T1000 (cell line): ENCODE results near the gene PSG1.
"Not testable (repeated sequence)": the region's sequence is repeated elsewhere in the genome, so short reads cannot be mapped to it uniquely, and the experiment has no call there.

Experiments used
- DNase-seq: peaks from one replicate; lab custom pipeline; 2025; ENCODE audit warnings: mixed read lengths; lab: John Stamatoyannopoulos, UW

Gene PSG1

DNA sequence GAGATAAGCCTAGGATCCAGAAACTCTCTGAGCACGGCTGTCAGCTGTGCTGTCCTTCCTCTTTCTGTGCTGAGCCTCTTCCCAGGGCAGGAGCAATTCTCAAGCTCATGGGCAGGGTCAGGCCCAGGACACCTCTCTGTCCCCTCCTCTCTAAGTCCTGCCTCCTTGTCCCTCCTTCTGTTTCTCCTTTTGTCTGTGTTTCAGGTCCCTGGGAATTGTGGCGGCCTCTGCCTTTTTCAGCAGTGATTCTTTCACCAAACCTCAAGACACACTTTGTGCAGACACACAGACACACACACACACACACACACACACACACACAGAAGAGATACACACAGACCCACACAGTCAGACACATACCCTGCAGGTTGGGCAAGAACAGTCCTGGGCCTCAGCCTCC, at the start of gene PSG1:
PSG1 (minus strand) TSS at position 101 of the 400 bp plus-strand sequence. CDS start 132 bp downstream, outside the sequence.
- no peak for DNase-seq

DNA sequence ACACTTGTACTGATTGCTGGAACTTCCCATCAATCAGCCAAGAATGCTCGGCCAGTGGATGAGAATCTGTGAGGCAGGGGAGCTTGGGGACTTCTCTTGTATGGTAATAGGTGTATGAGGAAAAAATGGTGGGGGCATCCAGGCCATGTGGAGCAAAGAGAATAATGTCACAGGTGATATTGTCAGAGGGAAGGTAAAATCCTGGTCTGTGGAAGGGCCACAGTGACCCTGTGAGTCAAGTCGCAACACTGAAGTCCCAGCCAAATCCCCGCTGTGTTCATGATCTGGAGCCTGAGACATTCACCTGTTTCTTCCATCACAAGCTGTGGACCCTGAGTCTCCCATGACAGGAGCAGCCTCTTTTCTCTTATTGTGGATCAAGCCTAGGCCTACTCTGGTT, 49.4 kb upstream of the PSG1 start:
- no peak for DNase-seq

GRCh38 chr19:42926781-42927180, 47.3 kb upstream of the PSG1 start:
- DNase-seq, result no peak

DNA sequence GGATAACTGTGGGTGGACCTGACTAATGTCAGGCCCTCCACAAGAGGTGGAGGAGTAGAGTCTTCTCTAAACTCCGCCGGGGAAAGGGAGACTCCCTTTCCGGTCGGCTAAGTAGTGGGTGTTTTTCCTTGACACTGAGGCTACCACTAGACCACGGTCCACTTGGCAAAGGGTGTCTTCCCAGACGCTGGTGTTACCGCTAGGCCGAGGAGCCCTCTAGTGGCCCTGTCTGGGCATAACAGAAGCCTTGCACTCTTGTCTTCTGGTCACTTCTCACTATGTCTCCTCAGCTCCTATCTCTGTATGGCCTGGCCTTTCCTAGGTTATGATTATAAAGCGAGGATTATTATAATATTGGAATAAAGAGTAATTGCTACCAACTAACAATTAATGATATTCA, 43.6 kb upstream of the PSG1 start:
- peak; percentile 16 for DNase-seq

- DNase-seq, result not testable (repeated sequence)
Observed at GRCh38 chr19:42920971-42921370, 41.5 kb upstream of the PSG1 start.

GRCh38 chr19:42919757-42920079, 40.2 kb upstream of the PSG1 start:
- no peak for DNase-seq

- not testable (repeated sequence) for DNase-seq
Observed at GRCh38 chr19:42919070-42919756, 39.7 kb upstream of the PSG1 start.

- DNase-seq, result not testable (repeated sequence)
Observed at GRCh38 chr19:42918377-42919069, 39.0 kb upstream of the PSG1 start.

GRCh38 chr19:42917634-42918033, 38.1 kb upstream of the PSG1 start, which contains the start of gene PSG6:
Gene PSG6, minus strand, starts transcription at chr19:42917894. Its CDS starts 102 bp downstream, at chr19:42917792.
- DNase-seq, result not testable (repeated sequence)

DNA sequence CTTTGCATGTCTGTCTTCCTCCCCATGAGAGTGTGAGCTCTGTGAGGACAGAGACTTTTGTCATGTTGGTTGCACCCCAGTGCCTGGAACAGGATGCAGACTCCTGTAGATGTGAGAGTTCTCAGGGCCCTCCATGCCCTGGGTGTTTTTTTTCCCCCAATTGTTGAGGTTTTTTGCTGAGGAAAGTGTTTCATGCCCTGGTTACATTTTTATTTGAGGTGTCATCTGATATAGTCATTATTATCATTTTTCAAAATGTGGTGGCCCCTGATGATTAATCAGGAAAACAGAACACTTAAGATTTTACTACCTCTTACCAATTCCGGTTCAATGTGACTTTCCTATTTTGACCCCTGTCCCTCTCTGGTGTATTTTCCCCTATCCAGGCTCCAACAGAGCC, 37.4 kb upstream of the PSG1 start:
- not testable (repeated sequence) for DNase-seq

DNA sequence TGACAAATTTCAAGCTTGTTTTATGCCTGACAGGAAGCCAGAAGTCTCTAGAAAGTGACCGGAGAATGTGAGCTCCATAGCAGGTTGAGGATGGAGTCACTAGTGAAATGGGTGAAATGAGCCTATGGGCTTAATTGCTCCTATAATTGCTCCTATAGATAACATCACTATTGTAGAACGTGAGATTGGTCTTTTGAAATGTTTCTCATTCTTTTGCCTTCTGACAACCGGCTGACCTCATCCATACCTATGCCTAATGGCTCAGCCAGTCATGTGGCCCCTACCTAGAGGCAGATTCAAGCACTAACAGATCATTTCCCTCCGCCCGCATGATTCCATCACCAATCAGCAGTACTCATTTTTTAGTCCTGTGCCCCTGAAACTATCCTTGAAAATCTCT, 34.0 kb upstream of the PSG1 start:
- DNase-seq, result not testable (repeated sequence)

GRCh38 chr19:42912941-42913340, 33.4 kb upstream of the PSG1 start:
- not testable (repeated sequence) for DNase-seq

DNA sequence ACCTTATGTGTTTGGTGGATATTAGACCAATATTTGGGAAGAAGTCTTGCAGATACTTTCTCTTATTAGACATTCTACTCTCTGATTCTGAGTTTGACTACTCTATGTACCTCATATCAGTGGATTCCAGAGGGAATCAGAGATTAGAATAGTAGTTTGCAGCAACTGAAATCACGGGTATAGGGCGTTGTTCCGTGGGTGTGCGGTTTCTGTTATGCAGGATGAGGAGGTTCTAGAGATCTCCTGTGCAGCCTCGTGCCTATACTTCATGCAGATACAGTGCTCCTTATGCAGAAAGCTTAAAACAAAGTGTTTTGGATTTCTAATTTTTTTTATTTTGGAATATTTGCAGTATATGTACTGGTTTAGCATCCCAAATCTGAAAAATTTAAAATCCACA, 32.2 kb upstream of the PSG1 start:
- not testable (repeated sequence) for DNase-seq

DNA sequence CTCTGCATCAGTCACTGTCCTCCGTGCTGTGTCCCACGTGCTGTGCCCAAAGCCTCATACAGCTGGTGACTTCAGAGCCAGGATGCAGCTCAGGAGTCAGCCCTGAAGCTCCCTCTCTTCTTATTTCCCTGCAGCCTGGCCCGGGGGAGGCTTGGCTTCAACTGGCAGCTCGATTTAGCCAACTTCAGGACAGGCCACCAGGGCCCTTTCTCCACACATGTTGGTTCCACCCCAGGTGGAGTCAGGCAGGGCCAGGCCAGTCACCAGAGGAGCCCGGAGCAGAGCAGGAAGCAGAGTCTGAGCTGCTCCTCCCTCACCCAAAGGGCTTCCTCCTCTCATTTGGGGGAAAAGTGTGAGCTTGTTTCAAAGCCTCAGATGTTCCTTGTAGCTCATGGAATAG, 26.6 kb upstream of the PSG1 start:
- DNase-seq, result not testable (repeated sequence)

GRCh38 chr19:42900561-42900960, 21.0 kb upstream of the PSG1 start:
- not testable (repeated sequence) for DNase-seq

DNA sequence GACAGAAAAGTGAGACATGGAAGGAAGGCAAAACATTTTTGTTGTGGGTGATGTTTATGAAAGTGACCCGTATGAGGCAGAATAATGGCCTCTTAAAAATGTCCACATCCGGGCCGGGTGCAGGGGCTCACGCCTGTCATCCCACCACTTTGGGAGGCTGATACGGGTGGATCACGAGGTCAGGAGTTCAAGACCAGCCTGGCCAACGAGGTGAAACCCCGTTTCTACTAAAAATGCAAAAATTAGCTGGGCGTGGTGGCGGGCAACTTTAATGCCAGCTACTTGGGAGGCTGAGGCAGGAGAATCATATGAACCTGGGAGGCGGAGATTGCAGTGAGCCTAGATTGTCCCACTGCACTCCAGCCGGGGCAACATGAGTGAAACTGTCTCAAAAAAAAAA, 20.2 kb upstream of the PSG1 start:
- DNase-seq, result not testable (repeated sequence)

GRCh38 chr19:42899110-42899509, 19.6 kb upstream of the PSG1 start:
- DNase-seq, result not testable (repeated sequence)

DNA sequence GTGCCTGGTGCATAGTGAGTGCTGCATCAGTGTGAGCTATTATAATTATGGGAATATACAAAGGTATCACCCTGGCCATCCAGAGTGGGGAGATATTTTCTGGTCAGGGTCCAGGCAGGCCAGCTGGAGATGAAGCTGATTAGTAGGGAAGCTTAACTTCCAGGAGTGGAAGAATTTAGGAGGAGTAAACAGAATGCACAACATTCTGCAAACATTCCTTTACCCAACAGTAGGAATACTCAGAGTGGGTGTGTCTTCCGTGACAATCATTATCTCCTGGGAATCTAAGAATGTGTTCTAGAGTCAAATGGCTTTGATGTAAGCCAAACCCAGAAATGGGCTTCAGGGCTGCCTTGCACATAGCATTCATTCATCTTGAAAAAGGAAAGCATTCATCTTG, 19.1 kb upstream of the PSG1 start:
- DNase-seq, result not testable (repeated sequence)

GRCh38 chr19:42897729-42898128, 18.2 kb upstream of the PSG1 start:
- DNase-seq, result not testable (repeated sequence)

DNA sequence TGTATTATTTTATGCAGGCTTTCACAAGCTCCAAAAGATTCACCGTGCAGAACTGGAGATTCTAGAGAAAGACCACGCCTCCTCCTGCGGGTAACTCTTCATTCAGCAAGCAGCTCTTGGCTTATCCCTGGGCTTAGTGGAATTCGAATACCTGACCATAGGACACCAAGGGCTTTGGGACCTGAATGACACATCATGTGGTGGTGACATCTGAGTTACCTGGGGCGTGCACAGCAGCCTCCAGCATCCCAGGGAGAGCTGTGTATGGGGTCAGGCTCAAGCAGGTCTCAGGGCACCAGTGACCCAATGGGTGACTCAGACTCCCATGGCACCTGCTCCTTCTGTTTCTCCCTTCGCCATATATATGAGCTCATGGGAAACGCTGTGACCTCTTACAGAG, 10.9 kb upstream of the PSG1 start:
- DNase-seq, result not testable (repeated sequence)

GRCh38 chr19:42887876-42888445, 8.4 kb upstream of the PSG1 start:
- not testable (repeated sequence) for DNase-seq

- not testable (repeated sequence) for DNase-seq
Observed at GRCh38 chr19:42882730-42883129, 3.2 kb upstream of the PSG1 start.

DNA sequence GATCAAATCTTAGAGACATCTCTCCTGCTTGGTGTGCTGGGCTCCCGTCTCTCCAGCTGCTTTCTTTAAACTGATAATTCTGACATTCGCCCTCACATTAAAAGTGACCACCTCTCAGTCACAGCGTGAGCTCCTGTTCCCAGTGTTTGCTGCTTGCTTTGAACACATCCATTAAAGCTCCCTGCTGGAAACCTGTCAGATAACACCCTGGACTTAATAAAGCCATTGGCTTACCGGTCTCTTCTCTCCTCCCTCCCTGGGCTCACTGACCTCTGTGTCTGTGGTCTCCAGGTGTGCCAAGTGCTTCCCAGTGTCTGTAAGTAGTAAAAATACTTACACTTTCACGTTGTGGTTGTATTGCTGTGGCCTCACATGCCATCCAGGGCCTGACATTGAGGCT, 2.5 kb upstream of the PSG1 start:
- DNase-seq, result not testable (repeated sequence)
